SK-N-SH (cell line): ENCODE data around the gene RNF212B.

Experiments
- CHD2 ChIP-seq: fragments of 150-350 bp; IDR thresholded peaks from 2 replicates; pipeline ENCODE4 v1.6.1; 2018; ENCODE audit warnings: low read length; ENCODE audit not compliant: partially characterized antibody
- EZH2phosphoT487 ChIP-seq: fragments of 200-600 bp; sonication (generic); IDR thresholded peaks from 2 replicates; pipeline ENCODE4 v1.6.1; 2017; ENCODE audit warnings: low read depth, mixed run types, mild to moderate bottlenecking, antibody characterized with exemption, moderate library complexity, borderline replicate concordance
- FOSL2 ChIP-seq: IDR thresholded peaks from 2 replicates; pipeline ENCODE4 v1.4.0; 2012; ENCODE audit warnings: low read depth, mild to moderate bottlenecking, moderate library complexity, borderline replicate concordance
- FOXM1 ChIP-seq: IDR thresholded peaks from 2 replicates; pipeline ENCODE4 v1.4.0; 2012; ENCODE audit warnings: low read depth, mild to moderate bottlenecking
- NFIC ChIP-seq: IDR thresholded peaks from 2 replicates; pipeline ENCODE4 v1.4.0; 2012; ENCODE audit warnings: borderline replicate concordance
- RAD21 ChIP-seq: IDR thresholded peaks from 2 replicates; pipeline ENCODE4 v1.6.1; 2012; ENCODE audit warnings: mild to moderate bottlenecking, low read length
- TAF1 ChIP-seq: IDR thresholded peaks from 2 replicates; pipeline ENCODE4 v1.6.1; 2012; ENCODE audit warnings: low read depth, mild to moderate bottlenecking, low read length, moderate library complexity, borderline replicate concordance
- TF ChIP-seq, protein P1 (sequence below): IDR thresholded peaks from 2 replicates; pipeline ENCODE4 v1.6.1; 2012; ENCODE audit warnings: mild to moderate bottlenecking, low read depth, low read length, moderate library complexity
- TF ChIP-seq, protein P2 (sequence below): fragments of 200-600 bp; sonication (generic); IDR thresholded peaks from 2 replicates; pipeline ENCODE4 v1.6.1; 2017; ENCODE audit warnings: antibody characterized with exemption, mild to moderate bottlenecking, moderate library complexity
- TF ChIP-seq, protein P3 (sequence below): IDR thresholded peaks from 2 replicates; pipeline ENCODE4 v1.4.0; 2012; ENCODE audit warnings: low read depth, borderline replicate concordance

DNA sequence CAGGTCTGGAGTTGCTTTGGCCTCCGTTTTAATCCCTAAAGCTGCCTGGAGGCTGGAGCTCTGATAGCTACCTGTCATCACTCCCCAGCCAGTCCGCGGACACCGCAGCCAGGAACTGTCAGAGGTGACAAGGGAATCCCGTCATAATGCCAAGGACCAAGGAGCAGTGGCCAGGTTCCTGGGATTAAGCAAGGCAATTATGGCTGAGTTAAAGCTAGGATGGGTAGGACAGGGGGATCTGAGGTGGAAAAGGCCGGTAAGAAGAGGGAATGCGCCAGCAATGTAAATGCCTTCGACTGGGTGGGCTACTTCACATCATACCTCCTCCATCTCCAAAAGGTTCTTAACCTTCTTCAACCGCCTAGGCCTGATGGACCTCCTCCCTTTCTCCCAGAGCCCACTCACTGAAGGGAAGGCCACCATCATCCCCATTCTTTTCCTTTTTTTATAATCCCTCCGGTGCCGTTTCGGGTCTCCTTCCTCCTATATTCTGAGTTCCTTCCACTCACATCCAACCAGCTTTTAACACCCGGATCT lies 63.0 kb downstream of the RNF212B start:
- TF ChIP-seq CHD2 (no peak), EZH2phosphoT487 (no peak), TAF1 (no peak), NFIC (no peak), FOSL2 (no peak), RAD21 (no peak), FOXM1 (no peak)
- TF ChIP-seq, protein P1, sequence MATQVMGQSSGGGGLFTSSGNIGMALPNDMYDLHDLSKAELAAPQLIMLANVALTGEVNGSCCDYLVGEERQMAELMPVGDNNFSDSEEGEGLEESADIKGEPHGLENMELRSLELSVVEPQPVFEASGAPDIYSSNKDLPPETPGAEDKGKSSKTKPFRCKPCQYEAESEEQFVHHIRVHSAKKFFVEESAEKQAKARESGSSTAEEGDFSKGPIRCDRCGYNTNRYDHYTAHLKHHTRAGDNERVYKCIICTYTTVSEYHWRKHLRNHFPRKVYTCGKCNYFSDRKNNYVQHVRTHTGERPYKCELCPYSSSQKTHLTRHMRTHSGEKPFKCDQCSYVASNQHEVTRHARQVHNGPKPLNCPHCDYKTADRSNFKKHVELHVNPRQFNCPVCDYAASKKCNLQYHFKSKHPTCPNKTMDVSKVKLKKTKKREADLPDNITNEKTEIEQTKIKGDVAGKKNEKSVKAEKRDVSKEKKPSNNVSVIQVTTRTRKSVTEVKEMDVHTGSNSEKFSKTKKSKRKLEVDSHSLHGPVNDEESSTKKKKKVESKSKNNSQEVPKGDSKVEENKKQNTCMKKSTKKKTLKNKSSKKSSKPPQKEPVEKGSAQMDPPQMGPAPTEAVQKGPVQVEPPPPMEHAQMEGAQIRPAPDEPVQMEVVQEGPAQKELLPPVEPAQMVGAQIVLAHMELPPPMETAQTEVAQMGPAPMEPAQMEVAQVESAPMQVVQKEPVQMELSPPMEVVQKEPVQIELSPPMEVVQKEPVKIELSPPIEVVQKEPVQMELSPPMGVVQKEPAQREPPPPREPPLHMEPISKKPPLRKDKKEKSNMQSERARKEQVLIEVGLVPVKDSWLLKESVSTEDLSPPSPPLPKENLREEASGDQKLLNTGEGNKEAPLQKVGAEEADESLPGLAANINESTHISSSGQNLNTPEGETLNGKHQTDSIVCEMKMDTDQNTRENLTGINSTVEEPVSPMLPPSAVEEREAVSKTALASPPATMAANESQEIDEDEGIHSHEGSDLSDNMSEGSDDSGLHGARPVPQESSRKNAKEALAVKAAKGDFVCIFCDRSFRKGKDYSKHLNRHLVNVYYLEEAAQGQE: no peak
- TF ChIP-seq, protein P2, sequence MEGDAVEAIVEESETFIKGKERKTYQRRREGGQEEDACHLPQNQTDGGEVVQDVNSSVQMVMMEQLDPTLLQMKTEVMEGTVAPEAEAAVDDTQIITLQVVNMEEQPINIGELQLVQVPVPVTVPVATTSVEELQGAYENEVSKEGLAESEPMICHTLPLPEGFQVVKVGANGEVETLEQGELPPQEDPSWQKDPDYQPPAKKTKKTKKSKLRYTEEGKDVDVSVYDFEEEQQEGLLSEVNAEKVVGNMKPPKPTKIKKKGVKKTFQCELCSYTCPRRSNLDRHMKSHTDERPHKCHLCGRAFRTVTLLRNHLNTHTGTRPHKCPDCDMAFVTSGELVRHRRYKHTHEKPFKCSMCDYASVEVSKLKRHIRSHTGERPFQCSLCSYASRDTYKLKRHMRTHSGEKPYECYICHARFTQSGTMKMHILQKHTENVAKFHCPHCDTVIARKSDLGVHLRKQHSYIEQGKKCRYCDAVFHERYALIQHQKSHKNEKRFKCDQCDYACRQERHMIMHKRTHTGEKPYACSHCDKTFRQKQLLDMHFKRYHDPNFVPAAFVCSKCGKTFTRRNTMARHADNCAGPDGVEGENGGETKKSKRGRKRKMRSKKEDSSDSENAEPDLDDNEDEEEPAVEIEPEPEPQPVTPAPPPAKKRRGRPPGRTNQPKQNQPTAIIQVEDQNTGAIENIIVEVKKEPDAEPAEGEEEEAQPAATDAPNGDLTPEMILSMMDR: no peak
- TF ChIP-seq, protein P3, sequence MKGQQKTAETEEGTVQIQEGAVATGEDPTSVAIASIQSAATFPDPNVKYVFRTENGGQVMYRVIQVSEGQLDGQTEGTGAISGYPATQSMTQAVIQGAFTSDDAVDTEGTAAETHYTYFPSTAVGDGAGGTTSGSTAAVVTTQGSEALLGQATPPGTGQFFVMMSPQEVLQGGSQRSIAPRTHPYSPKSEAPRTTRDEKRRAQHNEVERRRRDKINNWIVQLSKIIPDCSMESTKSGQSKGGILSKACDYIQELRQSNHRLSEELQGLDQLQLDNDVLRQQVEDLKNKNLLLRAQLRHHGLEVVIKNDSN: no peak
